A673 (cell line): ENCODE data around the gene MYLK2. TPM values are rescaled to one million over a fixed set of nuclear protein-coding genes. Genes with fewer than 3 reads are reported as not detected.
A peak's percentile ranks its signal among the peaks of the same experiment; 100 is the strongest.

Source experiments
- BruUV-seq: library from RNA; stranded (reverse); fragments of 400-500 nt; replicated peaks from 2 replicates; lab custom pipeline; 2021; lab: Mats Ljungman, UMichigan
- CTCF ChIA-PET: fragments of 300-600 bp; sonication (Branson Sonifier 250); formaldehyde crosslinking; loops from one replicate; lab custom pipeline; 2022; ENCODE audit warnings: antibody characterized with exemption; lab: Charles Lee
- POLR2A ChIA-PET: fragments of 300-600 bp; sonication (Branson Sonifier 250); formaldehyde crosslinking; loops from one replicate; lab custom pipeline; 2022; ENCODE audit warnings: antibody characterized with exemption; ENCODE audit not compliant: low non-redundant PET; lab: Charles Lee
- DNase-seq: peaks from one replicate; pipeline ENCODE4 v3.0.0-alpha.2; 2015; ENCODE audit warnings: low spot score
- H3K27ac ChIP-seq: fragments of 200-600 bp; sonication (generic); 2 replicates; pipeline ENCODE4 v1.5.1; 2016; ENCODE audit warnings: mixed run types, low read depth, mild to moderate bottlenecking, mixed read lengths, antibody characterized with exemption, low read length; ENCODE audit not compliant: poor library complexity, severe bottlenecking
- H3K27me3 ChIP-seq: fragments of 200-600 bp; sonication (generic); replicated peaks from 2 replicates; pipeline ENCODE4 v1.6.1; 2017; ENCODE audit warnings: mixed run types, low read depth, mild to moderate bottlenecking, mixed read lengths, antibody characterized with exemption, low read length; ENCODE audit not compliant: insufficient read depth, poor library complexity
- H3K36me3 ChIP-seq: fragments of 200-600 bp; sonication (generic); 2 replicates; pipeline ENCODE4 v1.6.1; 2016; ENCODE audit warnings: mixed run types, mild to moderate bottlenecking, mixed read lengths, antibody characterized with exemption, low read length; ENCODE audit not compliant: insufficient read depth, poor library complexity, severe bottlenecking
- H3K4me1 ChIP-seq: fragments of 200-600 bp; sonication (generic); 2 replicates; pipeline ENCODE4 v1.6.1; 2017; ENCODE audit warnings: mixed run types, mild to moderate bottlenecking, mixed read lengths, antibody characterized with exemption, low read length; ENCODE audit not compliant: insufficient read depth, poor library complexity, severe bottlenecking
- H3K4me3 ChIP-seq: fragments of 200-600 bp; sonication (generic); 2 replicates; pipeline ENCODE4 v1.5.1; 2016; ENCODE audit warnings: low read depth, mixed run types, mild to moderate bottlenecking, mixed read lengths, low read length; ENCODE audit not compliant: poor library complexity, severe bottlenecking
- H3K9me3 ChIP-seq: fragments of 200-600 bp; sonication (generic); 2 replicates; pipeline ENCODE4 v1.6.1; 2016; ENCODE audit warnings: mixed run types, low read depth, mild to moderate bottlenecking, mixed read lengths, antibody characterized with exemption, low read length; ENCODE audit not compliant: poor library complexity, severe bottlenecking
- CTCF ChIP-seq: fragments of 300-800, 200-600 bp; sonication (generic); conservative IDR thresholded peaks from 2 replicates; pipeline ENCODE4 v1.5.1; 2017; ENCODE audit warnings: low read depth, mild to moderate bottlenecking, antibody characterized with exemption, low read length, moderate library complexity, mixed read lengths
- EZH2 ChIP-seq: fragments of 200-600 bp; sonication (generic); IDR thresholded peaks from 2 replicates; pipeline ENCODE4 v1.6.1; 2017; ENCODE audit warnings: borderline replicate concordance, low read depth, mild to moderate bottlenecking, mixed read lengths, antibody characterized with exemption, low read length; ENCODE audit not compliant: poor library complexity, severe bottlenecking
- intact Hi-C: fragments of 100-400 bp; cut with micrococcal nuclease; formaldehyde crosslinking; loops from one replicate; pipeline ENCODE4 v1.10.0; 2022; ENCODE audit not compliant: unreplicated experiment
- total RNA-seq: library from RNA; stranded (reverse); gene quantifications from 2 replicates; pipeline ENCODE4 v1.2.3, GENCODE V29; 2021

Gene MYLK2
- total RNA-seq, 1 experiment from 2014 or later = 1.3 TPM

DNA sequence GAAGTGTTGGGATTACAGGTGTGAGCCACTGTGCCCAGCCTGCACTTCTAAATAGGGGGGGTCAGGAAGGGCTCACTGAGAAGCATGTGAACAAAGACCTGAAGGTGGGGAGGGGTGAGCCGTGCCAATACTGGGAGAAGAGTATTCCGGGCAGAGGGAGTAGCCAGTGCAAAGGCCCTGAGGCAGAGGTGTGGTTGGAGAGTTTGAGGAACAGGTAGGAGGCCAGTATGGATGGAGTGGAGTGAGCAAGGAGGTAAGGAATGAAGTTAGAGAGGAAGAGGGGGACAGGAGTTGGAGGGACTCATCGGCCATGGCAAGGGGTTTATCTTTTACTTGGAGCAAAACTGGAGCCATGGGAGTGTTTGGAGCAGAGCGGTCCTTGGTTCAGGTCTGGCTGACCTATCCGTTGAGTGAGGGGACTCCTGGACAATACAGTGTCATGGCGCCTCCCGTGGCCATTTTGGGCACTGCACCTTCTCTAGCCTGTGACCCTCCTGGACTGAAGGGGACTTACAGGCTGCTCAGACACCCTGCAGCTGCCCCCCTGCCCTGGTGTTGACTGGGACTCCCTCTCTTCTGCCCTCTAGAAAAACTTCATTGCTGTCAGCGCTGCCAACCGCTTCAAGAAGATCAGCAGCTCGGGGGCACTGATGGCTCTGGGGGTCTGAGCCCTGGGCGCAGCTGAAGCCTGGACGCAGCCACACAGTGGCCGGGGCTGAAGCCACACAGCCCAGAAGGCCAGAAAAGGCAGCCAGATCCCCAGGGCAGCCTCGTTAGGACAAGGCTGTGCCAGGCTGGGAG is 14.2 kb downstream of the MYLK2 start:
- ChIA-PET POLR2A (no interaction called here), CTCF (no interaction called here)
- Histone ChIP-seq H3K9me3 (no peaks in the 10 kb centered on the region), H3K27ac (no peak overlapping the region), H3K4me1 (no peaks in the 10 kb centered on the region), H3K4me3 (no peak overlapping the region), H3K36me3 (no peaks in the 10 kb centered on the region), H3K27me3 (no peaks in the 10 kb centered on the region)
- TF ChIP-seq EZH2 (no peak), CTCF (peak; percentile 85)
- BruUV-seq = no TSS peak
- intact Hi-C loops = no loop called here
- peak; percentile 43 for DNase-seq

- TF ChIP-seq EZH2 (no peak), CTCF (no peak)
- H3K4me1 ChIP-seq = no peaks in the 10 kb centered on the region
- no peak overlapping the region for H3K27ac ChIP-seq
- H3K27me3 ChIP-seq = no peaks in the 10 kb centered on the region
- no peak for DNase-seq
- no peaks in the 10 kb centered on the region for H3K9me3 ChIP-seq
- intact Hi-C loops = no loop called here
- no peaks in the 10 kb centered on the region for H3K36me3 ChIP-seq
- BruUV-seq = no TSS peak
- POLR2A ChIA-PET = no interaction called here
- CTCF ChIA-PET = interaction anchor here (0.6 kb wide), 1 partner anchor 221 kb away, joined by 4 read pairs; no protein-coding TSS in a partner anchor
- H3K4me3 ChIP-seq = no peak overlapping the region
Observed at GRCh38 chr20:31833931-31834521, 14.9 kb downstream of the MYLK2 start.

DNA sequence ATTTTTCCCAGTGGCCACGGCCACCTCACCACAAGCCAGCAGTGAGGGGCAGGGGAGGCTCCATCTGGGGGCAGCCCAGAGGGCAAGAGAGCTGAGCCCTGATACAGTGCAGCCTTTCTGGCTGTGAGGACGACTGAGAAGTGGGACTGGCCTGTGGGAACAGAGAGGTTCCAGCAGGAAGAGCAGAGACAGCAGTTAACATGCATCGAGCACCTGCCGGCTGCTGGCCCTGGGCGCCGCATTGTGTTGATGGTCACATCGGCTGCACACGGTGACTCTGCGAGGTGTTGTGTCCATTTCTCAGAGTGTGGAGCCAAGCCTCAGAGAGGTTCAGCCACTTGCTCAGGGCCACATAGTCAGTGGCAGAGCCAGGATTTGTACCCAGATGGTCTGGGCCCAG is 16.4 kb downstream of the MYLK2 start:
- no TSS peak for BruUV-seq
- TF ChIP-seq CTCF (no peak), EZH2 (no peak)
- Histone ChIP-seq H3K4me1 (no peaks in the 10 kb centered on the region), H3K36me3 (no peaks in the 10 kb centered on the region), H3K27me3 (no peaks in the 10 kb centered on the region), H3K4me3 (no peak overlapping the region), H3K9me3 (no peaks in the 10 kb centered on the region), H3K27ac (no peak overlapping the region)
- ChIA-PET CTCF (no interaction called here), POLR2A (no interaction called here)
- no peak for DNase-seq
- intact Hi-C loops = no loop called here
